Activated T-helper 2 cell treated with anti-CD3 and anti-CD28 coated beads, Interferon-gamma antibody, Interleukin-2, Interleukin-4, amounts not matched to agents 10 μg/mL and 5 μg/mL and 100 μg/mL, durations not matched to agents 14 hours and 24 hours and 36 hours (primary cell): ENCODE data around the gene GLI3. TPM values are rescaled to one million over a fixed set of nuclear protein-coding genes. Genes with fewer than 3 reads are reported as not detected.

ENCODE experiments used
- DNase-seq: peaks from one replicate; pipeline ENCODE4 v3.0.0; 2021; ENCODE audit warnings: low spot score
- H3K27ac Mint-ChIP-seq: one replicate; pipeline ENCODE4 v1.8.0; 2021; ENCODE audit warnings: mixed read lengths
- H3K27me3 Mint-ChIP-seq: one replicate; pipeline ENCODE4 v1.8.0; 2021; ENCODE audit warnings: low read depth, mixed read lengths
- H3K36me3 Mint-ChIP-seq: one replicate; pipeline ENCODE4 v1.8.0; 2021; ENCODE audit warnings: low read depth, mixed read lengths
- H3K4me1 Mint-ChIP-seq: one replicate; pipeline ENCODE4 v1.8.0; 2021; ENCODE audit warnings: low read depth, mixed read lengths
- H3K4me3 Mint-ChIP-seq: one replicate; pipeline ENCODE4 v1.8.0; 2021; ENCODE audit warnings: low read depth, mild to moderate bottlenecking, moderate library complexity, mixed read lengths
- H3K9me3 Mint-ChIP-seq: one replicate; pipeline ENCODE4 v1.8.0; 2021; ENCODE audit warnings: mixed read lengths
- intact Hi-C: fragments of 100-400 bp; cut with micrococcal nuclease; formaldehyde crosslinking; loops from one replicate; pipeline ENCODE4 v1.15.1; 2023
- total RNA-seq: library from RNA; stranded (reverse); gene quantifications from 2 replicates; pipeline ENCODE4 v1.2.3, GENCODE V29; 2022

Gene GLI3
- total RNA-seq, 1 donor from 2014 or later = not detected

DNA sequence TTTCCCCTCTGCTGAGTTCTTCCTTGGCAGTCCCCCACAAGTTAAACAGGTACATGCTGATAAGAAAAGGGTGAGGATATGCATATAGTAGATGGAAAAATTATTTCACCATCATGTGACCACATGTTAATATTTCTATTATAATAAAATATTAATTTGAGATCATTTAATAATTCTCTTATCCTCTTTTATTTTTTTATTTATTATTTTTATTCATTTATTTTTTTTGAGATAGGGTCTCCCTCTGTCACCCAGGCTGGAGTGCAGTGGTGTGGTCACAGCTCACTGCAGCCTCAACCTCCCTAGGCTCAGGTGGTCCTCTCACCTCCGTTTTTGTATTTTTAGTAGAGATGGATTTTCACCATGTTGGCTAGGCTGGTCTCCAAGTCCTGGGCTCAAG, 11.6 kb upstream of the GLI3 start:
- Mint-ChIP-seq H3K9me3 (no peaks in the 10 kb centered on the region), H3K27ac (no peak overlapping the region), H3K36me3 (no peaks in the 10 kb centered on the region), H3K27me3 (peaks cover 4% of the 10 kb centered on the region), H3K4me1 (no peaks in the 10 kb centered on the region), H3K4me3 (no peak overlapping the region)
- no peak for DNase-seq
- intact Hi-C loops = no loop called here

- peaks cover 10% of the 10 kb centered on the region for H3K27me3 Mint-ChIP-seq
- intact Hi-C loops = no loop called here
- no peak overlapping the region for H3K27ac Mint-ChIP-seq
- no peak overlapping the region for H3K4me3 Mint-ChIP-seq
- no peaks in the 10 kb centered on the region for H3K36me3 Mint-ChIP-seq
- H3K4me1 Mint-ChIP-seq = no peaks in the 10 kb centered on the region
- H3K9me3 Mint-ChIP-seq = no peaks in the 10 kb centered on the region
- DNase-seq = no peak
Measured at GRCh38 chr7:42247301-42247700, 10.3 kb upstream of the GLI3 start.

- Mint-ChIP-seq H3K9me3 (no peaks in the 10 kb centered on the region), H3K27me3 (peaks cover 30% of the 10 kb centered on the region), H3K4me3 (no peak overlapping the region), H3K27ac (no peak overlapping the region), H3K36me3 (no peaks in the 10 kb centered on the region), H3K4me1 (no peaks in the 10 kb centered on the region)
- DNase-seq = no peak
- intact Hi-C loops = no loop called here
Measured at GRCh38 chr7:42244828-42245227, 7.8 kb upstream of the GLI3 start.

DNA sequence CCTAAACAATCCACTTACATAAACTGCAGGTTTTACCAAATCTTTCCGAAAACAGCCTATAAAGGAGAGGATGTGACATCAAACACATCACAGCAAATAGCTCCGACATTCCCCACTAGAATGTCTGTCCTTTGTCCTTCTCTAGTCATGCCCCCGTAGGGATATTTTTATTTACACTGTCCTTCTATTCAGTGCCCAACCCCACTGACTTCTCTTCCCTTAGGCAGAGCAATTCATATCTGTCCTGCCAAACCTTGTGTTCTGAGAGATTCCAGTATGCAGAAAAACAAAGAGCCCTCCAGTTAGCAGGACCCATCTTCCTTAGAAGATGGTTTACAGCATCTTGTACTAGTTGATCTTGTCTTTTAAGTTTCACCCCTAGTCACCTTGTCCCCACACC, 5.4 kb upstream of the GLI3 start:
- H3K4me1 Mint-ChIP-seq = peaks cover 5% of the 10 kb centered on the region
- no peak overlapping the region for H3K27ac Mint-ChIP-seq
- no peaks in the 10 kb centered on the region for H3K9me3 Mint-ChIP-seq
- H3K27me3 Mint-ChIP-seq = peaks cover 49% of the 10 kb centered on the region
- intact Hi-C loops = no loop called here
- DNase-seq = no peak
- no peaks in the 10 kb centered on the region for H3K36me3 Mint-ChIP-seq
- no peak overlapping the region for H3K4me3 Mint-ChIP-seq

GRCh38 chr7:42241424-42241823, 4.4 kb upstream of the GLI3 start:
- H3K27me3 Mint-ChIP-seq = peaks cover 49% of the 10 kb centered on the region
- H3K27ac Mint-ChIP-seq = no peak overlapping the region
- H3K36me3 Mint-ChIP-seq = no peaks in the 10 kb centered on the region
- intact Hi-C loops = no loop called here
- H3K4me1 Mint-ChIP-seq = peaks cover 5% of the 10 kb centered on the region
- DNase-seq = no peak
- H3K9me3 Mint-ChIP-seq = no peaks in the 10 kb centered on the region
- H3K4me3 Mint-ChIP-seq = no peak overlapping the region

GRCh38 chr7:42240416-42240815, 3.4 kb upstream of the GLI3 start:
- Mint-ChIP-seq H3K36me3 (no peaks in the 10 kb centered on the region), H3K4me1 (peaks cover 8% of the 10 kb centered on the region), H3K27me3 (peaks cover 53% of the 10 kb centered on the region), H3K27ac (no peak overlapping the region), H3K9me3 (no peaks in the 10 kb centered on the region), H3K4me3 (no peak overlapping the region)
- intact Hi-C loops = no loop called here
- no peak for DNase-seq

DNA sequence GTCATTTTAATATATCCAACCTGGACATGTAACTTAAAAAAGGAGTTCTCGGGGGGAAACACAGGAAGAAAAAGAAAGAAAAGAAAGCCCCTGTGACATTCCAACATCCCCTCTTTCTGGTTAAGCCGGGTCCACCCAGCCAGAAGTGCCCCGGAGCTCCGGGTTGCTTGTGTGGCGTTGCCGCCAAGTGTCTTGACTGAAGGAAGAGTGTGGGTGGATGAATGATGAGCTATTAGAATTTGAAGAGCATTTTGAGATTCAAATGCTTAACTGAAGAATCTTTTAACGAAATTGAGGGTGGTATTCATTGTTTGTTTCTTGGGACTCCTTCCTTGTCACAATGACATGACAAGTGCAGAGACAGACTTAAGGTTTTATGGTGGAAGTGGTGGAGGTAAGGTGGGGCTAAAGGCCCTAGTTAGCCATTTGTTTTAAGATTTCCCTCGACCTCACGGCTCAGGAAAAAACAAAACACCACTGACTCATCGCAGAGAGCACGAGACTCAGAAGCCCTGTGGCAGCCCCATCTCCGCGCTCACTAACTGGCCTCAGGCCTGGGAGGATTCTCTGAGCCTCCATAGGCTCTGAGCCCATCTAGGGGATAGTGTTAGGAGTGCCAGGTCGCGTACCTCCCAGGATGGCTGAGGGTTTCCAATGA, 1.8 kb upstream of the GLI3 start:
- Mint-ChIP-seq H3K27me3 (peaks cover 66% of the 10 kb centered on the region), H3K4me3 (peak overlapping the region; percentile 74), H3K27ac (no peak overlapping the region), H3K4me1 (peaks cover 8% of the 10 kb centered on the region), H3K9me3 (no peaks in the 10 kb centered on the region), H3K36me3 (no peaks in the 10 kb centered on the region)
- no peak for DNase-seq
- intact Hi-C loops = no loop called here

GRCh38 chr7:42237811-42238541, 967 bp upstream of the GLI3 start:
- Mint-ChIP-seq H3K4me3 (peak overlapping the region; percentile 74), H3K36me3 (no peaks in the 10 kb centered on the region), H3K9me3 (no peaks in the 10 kb centered on the region), H3K27ac (no peak overlapping the region), H3K4me1 (peaks cover 8% of the 10 kb centered on the region), H3K27me3 (peaks cover 73% of the 10 kb centered on the region)
- no peak for DNase-seq
- intact Hi-C loops = no loop called here

DNA sequence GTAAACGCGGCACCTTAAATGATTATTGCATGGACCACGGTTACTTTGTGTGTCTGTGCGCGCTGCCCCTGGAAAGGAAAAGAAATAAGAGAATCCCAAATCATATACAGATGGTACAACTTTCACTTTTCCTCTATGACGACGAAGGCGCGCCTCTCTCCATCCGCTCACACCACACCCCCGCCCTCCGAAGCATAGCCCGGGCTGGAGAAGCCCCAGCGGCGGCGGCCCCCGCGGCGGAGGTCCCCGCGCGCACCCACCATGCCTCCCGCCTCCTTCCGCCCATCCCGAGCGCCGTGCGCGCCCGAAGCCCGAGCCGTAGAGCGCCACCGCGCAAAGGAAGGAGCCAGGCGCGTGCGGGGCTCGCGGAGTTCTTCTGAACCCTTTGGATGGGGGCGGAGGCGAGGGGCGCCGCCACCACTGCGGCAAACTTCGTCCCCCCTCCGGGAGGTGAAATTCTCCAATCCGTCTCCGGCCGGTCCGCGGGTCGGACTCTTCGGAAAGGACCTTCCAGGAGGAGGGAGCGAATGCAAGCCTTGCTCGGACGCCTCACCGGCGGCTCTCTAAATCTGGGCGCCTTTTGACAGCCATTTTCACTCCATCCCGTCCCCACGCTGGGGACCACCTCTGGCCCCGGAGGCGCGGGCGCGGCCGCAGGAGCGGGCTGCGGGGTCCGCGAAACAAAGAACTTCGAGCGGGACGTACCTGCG, 588 bp downstream of the GLI3 start:
- H3K4me1 Mint-ChIP-seq = peaks cover 8% of the 10 kb centered on the region
- H3K4me3 Mint-ChIP-seq = peak overlapping the region; percentile 56
- no peak overlapping the region for H3K27ac Mint-ChIP-seq
- no peak for DNase-seq
- intact Hi-C loops = no loop called here
- H3K9me3 Mint-ChIP-seq = no peaks in the 10 kb centered on the region
- peaks cover 70% of the 10 kb centered on the region for H3K27me3 Mint-ChIP-seq
- H3K36me3 Mint-ChIP-seq = no peaks in the 10 kb centered on the region

DNA sequence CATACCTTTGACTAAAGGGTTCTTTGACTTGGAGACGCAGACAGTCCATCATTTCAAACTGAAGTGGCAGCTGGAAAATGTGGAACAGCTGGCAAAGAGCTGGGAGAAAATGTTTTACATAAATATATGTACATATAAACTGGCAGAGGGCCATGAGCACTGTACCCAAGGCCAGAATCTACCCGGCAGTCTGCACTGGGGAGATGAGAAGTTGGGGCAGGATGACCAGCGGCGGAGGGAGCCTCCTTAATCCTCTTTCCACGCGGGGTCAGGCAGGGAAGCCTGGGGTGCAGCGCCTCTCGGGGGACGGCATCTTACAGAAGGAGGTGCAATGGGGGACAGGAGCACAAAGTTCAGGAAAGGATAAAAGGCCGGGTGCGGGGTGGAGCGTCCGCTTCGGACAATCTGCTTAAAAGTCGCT, 1.3 kb downstream of the GLI3 start:
- peaks cover 72% of the 10 kb centered on the region for H3K27me3 Mint-ChIP-seq
- no peak overlapping the region for H3K27ac Mint-ChIP-seq
- peak overlapping the region; percentile 56 for H3K4me3 Mint-ChIP-seq
- no peaks in the 10 kb centered on the region for H3K36me3 Mint-ChIP-seq
- H3K4me1 Mint-ChIP-seq = peaks cover 8% of the 10 kb centered on the region
- H3K9me3 Mint-ChIP-seq = no peaks in the 10 kb centered on the region
- intact Hi-C loops = no loop called here
- DNase-seq = no peak

DNA sequence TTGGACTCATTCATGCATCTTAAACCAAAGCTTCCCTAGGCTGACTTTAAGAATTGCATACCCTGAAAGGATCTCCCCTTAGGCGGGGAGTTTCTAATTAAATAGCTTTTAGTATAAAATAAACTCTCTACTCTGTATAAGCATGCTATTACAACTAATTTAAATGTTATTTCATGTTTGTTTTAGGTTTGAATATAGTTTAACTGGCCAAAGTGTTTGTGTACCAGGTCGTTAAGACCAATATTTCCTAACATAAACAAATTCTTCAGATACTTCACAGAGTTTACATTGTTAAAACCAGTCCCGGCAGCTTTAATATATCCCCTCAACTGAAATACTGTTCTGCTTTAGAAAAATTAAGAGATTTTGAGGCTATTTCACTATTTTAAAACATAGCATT, 2.3 kb downstream of the GLI3 start:
- H3K27me3 Mint-ChIP-seq = peaks cover 70% of the 10 kb centered on the region
- no peak overlapping the region for H3K27ac Mint-ChIP-seq
- no peak for DNase-seq
- H3K4me3 Mint-ChIP-seq = no peak overlapping the region
- H3K4me1 Mint-ChIP-seq = peaks cover 8% of the 10 kb centered on the region
- intact Hi-C loops = no loop called here
- H3K36me3 Mint-ChIP-seq = no peaks in the 10 kb centered on the region
- no peaks in the 10 kb centered on the region for H3K9me3 Mint-ChIP-seq

DNA sequence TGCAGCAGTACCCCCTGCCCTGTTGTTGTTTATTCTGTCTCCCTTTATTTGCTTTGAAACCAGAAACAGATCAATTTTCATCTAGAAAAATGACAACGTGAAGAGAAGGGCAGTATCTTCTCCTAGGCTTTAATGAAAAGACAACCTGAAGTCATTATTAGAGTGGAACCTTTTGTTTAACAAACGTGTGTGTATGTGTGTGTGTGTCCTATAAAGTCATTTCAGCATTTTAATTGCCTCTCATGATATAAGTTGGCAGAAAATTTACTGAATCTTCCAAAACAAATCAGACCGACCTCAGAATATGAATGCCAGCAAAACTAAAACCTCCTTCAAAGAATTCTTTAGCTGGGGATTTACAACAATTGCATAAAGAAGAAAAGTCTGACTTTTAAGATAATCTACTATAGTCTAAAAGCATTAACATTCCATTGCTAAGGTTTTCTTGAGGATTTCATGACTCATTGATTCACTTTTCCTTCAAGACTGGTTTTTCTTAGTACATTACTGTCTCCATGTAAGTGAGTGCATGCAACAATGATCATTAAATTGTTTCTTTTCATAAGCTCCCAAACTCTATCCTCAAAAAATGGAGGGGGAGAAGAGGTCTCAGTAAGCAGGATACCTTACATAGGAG, 3.2 kb downstream of the GLI3 start:
- H3K4me3 Mint-ChIP-seq = no peak overlapping the region
- intact Hi-C loops = no loop called here
- no peaks in the 10 kb centered on the region for H3K9me3 Mint-ChIP-seq
- peaks cover 70% of the 10 kb centered on the region for H3K27me3 Mint-ChIP-seq
- H3K36me3 Mint-ChIP-seq = no peaks in the 10 kb centered on the region
- DNase-seq = no peak
- H3K27ac Mint-ChIP-seq = no peak overlapping the region
- H3K4me1 Mint-ChIP-seq = peaks cover 8% of the 10 kb centered on the region

DNA sequence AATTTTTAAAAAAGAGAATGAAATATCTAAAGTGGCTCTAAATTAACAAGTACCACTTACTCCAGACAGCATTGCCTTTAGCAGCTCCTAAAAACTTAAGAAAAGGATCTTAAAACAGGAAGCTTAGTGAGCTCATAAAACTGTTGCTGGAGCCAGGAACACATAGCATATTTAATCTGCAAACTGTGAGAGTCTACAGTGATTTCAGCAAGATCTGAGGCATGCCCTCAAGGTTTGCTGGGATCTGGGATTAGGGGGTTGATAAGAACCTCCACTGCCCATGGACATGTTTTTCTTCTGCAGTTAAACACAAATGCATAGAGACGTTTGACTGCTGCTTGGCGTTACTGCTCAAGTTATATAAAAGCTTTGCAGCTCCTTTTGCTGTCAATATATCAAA, 3.8 kb downstream of the GLI3 start:
- no peak overlapping the region for H3K4me3 Mint-ChIP-seq
- DNase-seq = no peak
- intact Hi-C loops = no loop called here
- no peaks in the 10 kb centered on the region for H3K36me3 Mint-ChIP-seq
- no peak overlapping the region for H3K27ac Mint-ChIP-seq
- H3K27me3 Mint-ChIP-seq = peaks cover 69% of the 10 kb centered on the region
- H3K9me3 Mint-ChIP-seq = no peaks in the 10 kb centered on the region
- peaks cover 4% of the 10 kb centered on the region for H3K4me1 Mint-ChIP-seq
